Measurements from ENCODE around the gene SNX5.

Gene SNX5

GRCh38 chr20:17968366-17969277 is at the start of gene SNX5, which contains the start of gene MGME1:
SNX5 (minus strand) TSS chr20:17968794; CDS start chr20:17968425, 369 bp downstream.
MGME1 (plus strand) TSS chr20:17969018; CDS start chr20:17969860, 842 bp downstream.
- peak; percentile 97 for DNase-seq

- DNase-seq: no peak
Measured at GRCh38 chr20:18018100-18018499, 49.5 kb upstream of the SNX5 start.

GRCh38 chr20:18016772-18017171 is 48.2 kb upstream of the SNX5 start:
- DNase-seq: no peak

GRCh38 chr20:18014411-18014810 is 45.8 kb upstream of the SNX5 start:
- no peak for DNase-seq

- DNase-seq: no peak
Measured at GRCh38 chr20:18012901-18013300, 44.3 kb upstream of the SNX5 start.

- no peak for DNase-seq
Measured at GRCh38 chr20:18011951-18012645, 43.5 kb upstream of the SNX5 start.

- DNase-seq: no peak
Measured at GRCh38 chr20:18011482-18011881, 42.9 kb upstream of the SNX5 start.

GRCh38 chr20:18009116-18009515 is 40.5 kb upstream of the SNX5 start:
- DNase-seq: no peak

GRCh38 chr20:18007534-18008292 is 39.1 kb upstream of the SNX5 start:
- no peak for DNase-seq

- DNase-seq: no peak
Measured at GRCh38 chr20:18006684-18007083, 38.1 kb upstream of the SNX5 start.

GRCh38 chr20:18005990-18006364 is 37.4 kb upstream of the SNX5 start:
- DNase-seq: no peak

- DNase-seq: no peak
Measured at GRCh38 chr20:18005170-18005989, 36.8 kb upstream of the SNX5 start.

- no peak for DNase-seq
Measured at GRCh38 chr20:18004384-18005031, 35.9 kb upstream of the SNX5 start.

- no peak for DNase-seq
Measured at GRCh38 chr20:18003897-18004296, 35.3 kb upstream of the SNX5 start.

GRCh38 chr20:18001131-18001921 is 32.7 kb upstream of the SNX5 start:
- no peak for DNase-seq

GRCh38 chr20:17999566-17999965 is 31.0 kb upstream of the SNX5 start:
- DNase-seq: no peak

GRCh38 chr20:17998446-17998845 is 29.9 kb upstream of the SNX5 start:
- no peak for DNase-seq

GRCh38 chr20:17995967-17996819 is 27.6 kb upstream of the SNX5 start:
- no peak for DNase-seq

- DNase-seq: no peak
Measured at GRCh38 chr20:17993546-17993945, 25.0 kb upstream of the SNX5 start.

Measured in NCI-H1417 treated with DMSO at 0.1 percent for 48 hours (cell line).